GM23338 (cell line): ENCODE results near the gene FILIP1. TPM values are rescaled to one million over a fixed set of nuclear protein-coding genes. Genes with fewer than 3 reads are reported as not detected.
A peak's percentile ranks its signal among the peaks of the same experiment; 100 is the strongest.

Source experiments
- ATAC-seq: fragments of 200-7000 bp; cut with Tn5 transposase; 3 replicates; pipeline ENCODE4 v1.9.1; 2020
- DNase-seq: peaks from one replicate; pipeline ENCODE4 v3.0.0-alpha.2; 2015; ENCODE audit warnings: low spot score
- H2AFZ ChIP-seq: fragments of 200-600 bp; sonication (generic); 2 replicates; pipeline ENCODE4 v1.8.0; 2016; ENCODE audit warnings: antibody characterized with exemption, mild to moderate bottlenecking, moderate library complexity
- H3F3A ChIP-seq: fragments of 200-600 bp; sonication (generic); replicated peaks from 2 replicates; pipeline ENCODE4 v1.8.0; 2017; ENCODE audit warnings: antibody characterized with exemption, mixed run types, low read depth
- H3K27ac ChIP-seq: fragments of 200-600 bp; sonication (generic); 2 replicates; pipeline ENCODE4 v1.6.1; 2016; ENCODE audit warnings: low read depth
- H3K27me3 ChIP-seq: fragments of 200-600 bp; sonication (generic); 2 replicates; pipeline ENCODE4 v1.8.0; 2016; ENCODE audit warnings: mild to moderate bottlenecking, mixed run types, moderate library complexity; ENCODE audit not compliant: insufficient read depth
- H3K36me3 ChIP-seq: fragments of 200-600 bp; sonication (generic); 2 replicates; pipeline ENCODE4 v1.8.0; 2016; ENCODE audit warnings: mild to moderate bottlenecking; ENCODE audit not compliant: insufficient read depth
- H3K4me1 ChIP-seq: fragments of 200-600 bp; sonication (generic); 2 replicates; pipeline ENCODE4 v1.8.0; 2016; ENCODE audit warnings: mild to moderate bottlenecking, moderate library complexity; ENCODE audit not compliant: insufficient read depth
- H3K4me2 ChIP-seq: fragments of 200-600 bp; sonication (generic); 2 replicates; pipeline ENCODE4 v1.7.1; 2017; ENCODE audit warnings: mixed run types
- H3K4me3 ChIP-seq: fragments of 200-600 bp; sonication (generic); 2 replicates; pipeline ENCODE4 v1.6.1; 2016; ENCODE audit warnings: mixed run types
- H3K79me2 ChIP-seq: fragments of 200-600 bp; sonication (generic); replicated peaks from 2 replicates; pipeline ENCODE4 v1.8.0; 2017; ENCODE audit warnings: mild to moderate bottlenecking; ENCODE audit not compliant: insufficient read depth
- H3K9me2 ChIP-seq: fragments of 200-600 bp; sonication (generic); 2 replicates; pipeline ENCODE4 v1.8.0; 2017; ENCODE audit not compliant: insufficient read depth
- H4K20me1 ChIP-seq: fragments of 200-600 bp; sonication (generic); replicated peaks from 2 replicates; pipeline ENCODE4 v1.8.0; 2017; ENCODE audit warnings: mild to moderate bottlenecking; ENCODE audit not compliant: insufficient read depth
- H3K27ac Mint-ChIP-seq: 2 replicates; pipeline ENCODE4 v1.8.0; 2020; ENCODE audit warnings: inconsistent platforms, mild to moderate bottlenecking, moderate library complexity, mixed read lengths
- H3K27me3 Mint-ChIP-seq: 3 replicates; pipeline ENCODE4 v1.8.0; 2022; ENCODE audit warnings: low read depth, mild to moderate bottlenecking, moderate library complexity, mixed read lengths, inconsistent platforms; ENCODE audit not compliant: insufficient read depth, poor library complexity
- H3K36me3 Mint-ChIP-seq: 3 replicates; pipeline ENCODE4 v1.8.0; 2021; ENCODE audit warnings: low read depth, mild to moderate bottlenecking, inconsistent platforms, moderate library complexity, mixed read lengths
- H3K4me1 Mint-ChIP-seq: 3 replicates; pipeline ENCODE4 v1.8.0; 2020; ENCODE audit warnings: mild to moderate bottlenecking, inconsistent platforms, mixed read lengths
- H3K4me3 Mint-ChIP-seq: 3 replicates; pipeline ENCODE4 v1.8.0; 2021; ENCODE audit warnings: moderate library complexity, mild to moderate bottlenecking, inconsistent platforms, mixed read lengths
- H3K9me3 Mint-ChIP-seq: 3 replicates; pipeline ENCODE4 v1.8.0; 2020; ENCODE audit warnings: moderate library complexity, mild to moderate bottlenecking, inconsistent platforms, mixed read lengths
- CREB1 ChIP-seq: fragments of 250-450 bp; sonication (Bioruptor Pico); IDR thresholded peaks from 2 replicates; pipeline ENCODE4 v1.5.0; 2020; ENCODE audit warnings: low read depth, mild to moderate bottlenecking, moderate library complexity
- EZH2 ChIP-seq: fragments of 200-600 bp; sonication (generic); IDR thresholded peaks from one replicate; pipeline ENCODE4 v1.8.0; 2017; ENCODE audit warnings: antibody characterized with exemption, mild to moderate bottlenecking, low read depth; ENCODE audit not compliant: unreplicated experiment
- EZH2phosphoT487 ChIP-seq: fragments of 200-600 bp; sonication (generic); IDR thresholded peaks from one replicate; pipeline ENCODE4 v1.8.1; 2018; ENCODE audit warnings: antibody characterized with exemption; ENCODE audit not compliant: unreplicated experiment
- JUNB ChIP-seq: IDR thresholded peaks from one replicate; pipeline ENCODE4 v1.6.1; 2016; ENCODE audit warnings: antibody characterized with exemption; ENCODE audit not compliant: unreplicated experiment
- STAT1 ChIP-seq: IDR thresholded peaks from one replicate; pipeline ENCODE4 v1.6.1; 2016; ENCODE audit warnings: antibody characterized with exemption; ENCODE audit not compliant: unreplicated experiment
- ZNF114 ChIP-seq: fragments of 250-450 bp; sonication (Bioruptor Pico); IDR thresholded peaks from 2 replicates; pipeline ENCODE4 v1.5.0; 2020; ENCODE audit warnings: mild to moderate bottlenecking, moderate library complexity
- ZNF331 ChIP-seq: fragments of 250-450 bp; sonication (Bioruptor Pico); IDR thresholded peaks from 2 replicates; pipeline ENCODE4 v1.5.0; 2020; ENCODE audit warnings: low read depth, mild to moderate bottlenecking, moderate library complexity
- polyA plus RNA-seq: library from polyadenylated mRNA; unstranded; fragments of >200 nt; fragmentation: Nextera tagmentation; extraction: Ambion mirVana; gene quantifications from 2 replicates; pipeline ENCODE4 v1.2.1, GENCODE V29; 2016
- total RNA-seq: library from RNA; depleted of rRNA; stranded (reverse); fragments of >200 nt; shearing (Covaris generic); gene quantifications from 2 replicates; pipeline ENCODE4 v1.2.3, GENCODE V29; 2014
- TF ChIP-seq, protein P1 (sequence below), 2 experiments: fragments of 200-600 bp in 1 of 2; sonication (generic) in 1 of 2; conservative IDR thresholded peaks; 2 replicates each; pipeline versions ENCODE4 v1.5.1 to v1.6.1; 2016 to 2017; ENCODE audit warnings: antibody characterized with exemption in 2 of 2, low read depth in 2 of 2, mild to moderate bottlenecking in 2 of 2, moderate library complexity in 1 of 2
- TF ChIP-seq, protein P2 (sequence below): IDR thresholded peaks from 2 replicates; pipeline ENCODE4 v1.6.1; 2016; ENCODE audit warnings: antibody characterized with exemption
- TF ChIP-seq, protein P3 (sequence below): IDR thresholded peaks from one replicate; pipeline ENCODE4 v1.6.1; 2018; ENCODE audit warnings: antibody characterized with exemption; ENCODE audit not compliant: unreplicated experiment

FILIP1 gene
- total and polyA plus RNA-seq, 2 experiments from 2014 or later: 3.7 to 6.4 TPM

DNA sequence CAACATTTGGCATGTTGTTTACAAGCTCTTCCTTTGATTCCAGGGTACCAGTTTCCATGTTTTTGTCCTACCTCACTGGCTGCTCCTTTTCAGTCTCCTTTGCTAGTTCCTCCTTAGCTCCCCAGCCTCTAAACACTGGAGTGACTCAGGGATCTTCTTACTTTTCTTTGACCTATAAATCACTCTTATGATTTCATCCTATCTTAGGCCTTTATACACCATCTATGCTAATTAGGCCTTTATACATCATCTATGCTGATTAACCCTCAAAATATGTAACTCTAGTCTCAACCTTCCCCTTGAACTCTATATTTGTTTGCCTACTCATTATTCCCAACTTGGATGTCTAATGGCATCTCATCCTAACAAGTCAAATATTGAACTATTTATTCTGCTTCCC is 218.5 kb downstream of the FILIP1 start (continued):
- TF ChIP-seq, protein P1, sequence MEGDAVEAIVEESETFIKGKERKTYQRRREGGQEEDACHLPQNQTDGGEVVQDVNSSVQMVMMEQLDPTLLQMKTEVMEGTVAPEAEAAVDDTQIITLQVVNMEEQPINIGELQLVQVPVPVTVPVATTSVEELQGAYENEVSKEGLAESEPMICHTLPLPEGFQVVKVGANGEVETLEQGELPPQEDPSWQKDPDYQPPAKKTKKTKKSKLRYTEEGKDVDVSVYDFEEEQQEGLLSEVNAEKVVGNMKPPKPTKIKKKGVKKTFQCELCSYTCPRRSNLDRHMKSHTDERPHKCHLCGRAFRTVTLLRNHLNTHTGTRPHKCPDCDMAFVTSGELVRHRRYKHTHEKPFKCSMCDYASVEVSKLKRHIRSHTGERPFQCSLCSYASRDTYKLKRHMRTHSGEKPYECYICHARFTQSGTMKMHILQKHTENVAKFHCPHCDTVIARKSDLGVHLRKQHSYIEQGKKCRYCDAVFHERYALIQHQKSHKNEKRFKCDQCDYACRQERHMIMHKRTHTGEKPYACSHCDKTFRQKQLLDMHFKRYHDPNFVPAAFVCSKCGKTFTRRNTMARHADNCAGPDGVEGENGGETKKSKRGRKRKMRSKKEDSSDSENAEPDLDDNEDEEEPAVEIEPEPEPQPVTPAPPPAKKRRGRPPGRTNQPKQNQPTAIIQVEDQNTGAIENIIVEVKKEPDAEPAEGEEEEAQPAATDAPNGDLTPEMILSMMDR (conservative IDR thresholded peaks at IDR 0.05; ENCODE audit: low read depth in 2 of 2): no peak
- TF ChIP-seq EZH2 (no peak), ZNF331 (CRISPR knock-in tag) (no peak), EZH2phosphoT487 (no peak), STAT1 (no peak), CREB1 (CRISPR knock-in tag) (no peak), ZNF114 (CRISPR knock-in tag) (no peak)
- TF ChIP-seq, protein P2, sequence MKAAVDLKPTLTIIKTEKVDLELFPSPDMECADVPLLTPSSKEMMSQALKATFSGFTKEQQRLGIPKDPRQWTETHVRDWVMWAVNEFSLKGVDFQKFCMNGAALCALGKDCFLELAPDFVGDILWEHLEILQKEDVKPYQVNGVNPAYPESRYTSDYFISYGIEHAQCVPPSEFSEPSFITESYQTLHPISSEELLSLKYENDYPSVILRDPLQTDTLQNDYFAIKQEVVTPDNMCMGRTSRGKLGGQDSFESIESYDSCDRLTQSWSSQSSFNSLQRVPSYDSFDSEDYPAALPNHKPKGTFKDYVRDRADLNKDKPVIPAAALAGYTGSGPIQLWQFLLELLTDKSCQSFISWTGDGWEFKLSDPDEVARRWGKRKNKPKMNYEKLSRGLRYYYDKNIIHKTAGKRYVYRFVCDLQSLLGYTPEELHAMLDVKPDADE: no peak
- TF ChIP-seq, protein P3, sequence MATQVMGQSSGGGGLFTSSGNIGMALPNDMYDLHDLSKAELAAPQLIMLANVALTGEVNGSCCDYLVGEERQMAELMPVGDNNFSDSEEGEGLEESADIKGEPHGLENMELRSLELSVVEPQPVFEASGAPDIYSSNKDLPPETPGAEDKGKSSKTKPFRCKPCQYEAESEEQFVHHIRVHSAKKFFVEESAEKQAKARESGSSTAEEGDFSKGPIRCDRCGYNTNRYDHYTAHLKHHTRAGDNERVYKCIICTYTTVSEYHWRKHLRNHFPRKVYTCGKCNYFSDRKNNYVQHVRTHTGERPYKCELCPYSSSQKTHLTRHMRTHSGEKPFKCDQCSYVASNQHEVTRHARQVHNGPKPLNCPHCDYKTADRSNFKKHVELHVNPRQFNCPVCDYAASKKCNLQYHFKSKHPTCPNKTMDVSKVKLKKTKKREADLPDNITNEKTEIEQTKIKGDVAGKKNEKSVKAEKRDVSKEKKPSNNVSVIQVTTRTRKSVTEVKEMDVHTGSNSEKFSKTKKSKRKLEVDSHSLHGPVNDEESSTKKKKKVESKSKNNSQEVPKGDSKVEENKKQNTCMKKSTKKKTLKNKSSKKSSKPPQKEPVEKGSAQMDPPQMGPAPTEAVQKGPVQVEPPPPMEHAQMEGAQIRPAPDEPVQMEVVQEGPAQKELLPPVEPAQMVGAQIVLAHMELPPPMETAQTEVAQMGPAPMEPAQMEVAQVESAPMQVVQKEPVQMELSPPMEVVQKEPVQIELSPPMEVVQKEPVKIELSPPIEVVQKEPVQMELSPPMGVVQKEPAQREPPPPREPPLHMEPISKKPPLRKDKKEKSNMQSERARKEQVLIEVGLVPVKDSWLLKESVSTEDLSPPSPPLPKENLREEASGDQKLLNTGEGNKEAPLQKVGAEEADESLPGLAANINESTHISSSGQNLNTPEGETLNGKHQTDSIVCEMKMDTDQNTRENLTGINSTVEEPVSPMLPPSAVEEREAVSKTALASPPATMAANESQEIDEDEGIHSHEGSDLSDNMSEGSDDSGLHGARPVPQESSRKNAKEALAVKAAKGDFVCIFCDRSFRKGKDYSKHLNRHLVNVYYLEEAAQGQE: no peak

DNA sequence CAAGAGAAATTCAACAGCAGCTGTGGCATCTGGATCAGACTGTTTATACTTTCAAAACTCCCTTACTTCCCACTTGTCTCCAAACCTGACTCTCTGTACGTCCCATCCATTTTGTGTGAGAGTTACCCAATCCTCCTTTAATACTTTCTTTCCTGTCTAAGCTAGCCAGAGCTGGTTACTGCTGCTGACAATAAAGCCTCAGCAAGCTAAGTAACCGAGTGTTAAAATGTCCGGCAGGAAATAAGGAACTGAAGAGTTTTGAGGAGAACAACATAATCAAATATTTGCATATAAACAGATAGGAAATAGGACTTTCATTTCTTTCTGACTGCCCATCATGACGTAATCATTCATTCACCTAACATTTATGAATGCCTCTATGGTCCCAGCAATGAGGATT is 220.6 kb downstream of the FILIP1 start:
- peak overlapping the region; percentile 14 for H3K27ac Mint-ChIP-seq
- ATAC-seq: no peak

More for the DNA sequence above, 220.6 kb downstream of the FILIP1 start:
- Histone ChIP-seq H3K4me1 (peaks cover 44% of the 10 kb centered on the region), H3K27ac (peak overlapping the region; percentile 85), H3K4me3 (no peak overlapping the region), H3K79me2 (peaks cover 93% of the 10 kb centered on the region), H3K9me2 (0 out of 2 replicates have a peak, but pooled peaks cover 9% of the 10 kb centered on the region), H2AFZ (no peak overlapping the region), H3K36me3 (no peaks in the 10 kb centered on the region), H3K4me2 (no peak overlapping the region), H3F3A (no peaks in the 10 kb centered on the region), H3K27me3 (no peaks in the 10 kb centered on the region), H4K20me1 (no peaks in the 10 kb centered on the region)
- TF ChIP-seq JUNB (no peak), ZNF331 (CRISPR knock-in tag) (no peak), CREB1 (CRISPR knock-in tag) (no peak), STAT1 (no peak)
- TF ChIP-seq, protein P2: no peak
- no peaks in the 10 kb centered on the region for H3K27me3 Mint-ChIP-seq
- no peak overlapping the region for H3K4me3 Mint-ChIP-seq
- peaks cover 22% of the 10 kb centered on the region for H3K9me3 Mint-ChIP-seq
- no peak for DNase-seq
- H3K4me1 Mint-ChIP-seq: peaks cover 43% of the 10 kb centered on the region
- H3K36me3 Mint-ChIP-seq: peaks cover 60% of the 10 kb centered on the region
